ENCODE measurements around the gene CAMK2A.

The CAMK2A gene

GRCh38 chr5:150289551-150290390 is at the start of gene CAMK2A:
CAMK2A (minus strand) TSS chr5:150289773; CDS start chr5:150289625, 148 bp downstream.
- DNase-seq = peak; percentile 73

- DNase-seq = peak; percentile 68
Observed at GRCh38 chr5:150339165-150339564, 49.6 kb upstream of the CAMK2A start.

- DNase-seq = no peak
Observed at GRCh38 chr5:150338546-150338945, 49.0 kb upstream of the CAMK2A start.

- no peak for DNase-seq
Observed at GRCh38 chr5:150335778-150336177, 46.2 kb upstream of the CAMK2A start.

GRCh38 chr5:150333400-150333799 is 43.8 kb upstream of the CAMK2A start:
- no peak for DNase-seq

GRCh38 chr5:150329881-150330876 is 40.6 kb upstream of the CAMK2A start:
- DNase-seq = no peak

GRCh38 chr5:150329038-150329437 is 39.5 kb upstream of the CAMK2A start:
- no peak for DNase-seq

DNA sequence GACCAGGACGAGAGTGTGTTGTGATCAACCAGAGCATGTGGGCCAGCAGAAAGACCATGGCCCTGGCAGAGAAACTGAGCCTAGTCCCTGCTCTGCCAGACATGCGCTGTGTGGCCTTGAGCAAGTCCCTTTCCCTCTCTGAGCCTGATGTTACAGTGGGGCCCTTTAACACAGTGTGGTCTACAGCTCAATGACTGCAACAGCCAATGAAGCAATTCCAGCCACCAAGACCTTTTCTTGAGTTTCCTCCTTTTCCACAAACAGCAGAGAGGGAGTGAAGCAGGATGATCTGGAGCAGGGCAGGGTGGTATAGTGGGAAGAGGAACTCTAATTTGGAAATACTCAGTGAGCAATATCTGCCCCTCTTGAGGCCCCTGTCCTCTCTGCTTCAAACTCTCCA is 38.9 kb upstream of the CAMK2A start:
- no peak for DNase-seq

GRCh38 chr5:150327139-150327538 is 37.6 kb upstream of the CAMK2A start:
- no peak for DNase-seq

GRCh38 chr5:150326707-150327106 is 37.1 kb upstream of the CAMK2A start:
- no peak for DNase-seq

- no peak for DNase-seq
Observed at GRCh38 chr5:150325426-150325825, 35.9 kb upstream of the CAMK2A start.

DNA sequence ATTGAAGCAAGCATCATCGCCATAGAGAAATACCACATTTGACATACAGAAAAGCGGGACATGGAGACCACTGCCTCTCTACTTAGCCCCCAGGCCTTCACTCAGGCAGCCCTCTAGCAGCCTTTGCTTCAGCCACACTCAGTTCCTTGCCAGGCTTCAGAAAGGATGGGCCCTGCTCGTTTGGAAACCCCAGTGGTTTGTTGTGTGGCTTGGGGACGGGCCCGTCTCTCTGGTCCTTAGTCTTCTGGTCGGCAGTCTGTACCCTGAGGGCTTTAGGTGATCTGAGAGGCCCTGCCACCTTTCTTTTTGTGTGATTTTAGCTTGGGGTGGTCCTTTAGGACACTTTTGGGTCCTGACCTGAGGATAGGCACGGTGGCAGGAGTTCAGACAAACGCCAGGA is 34.2 kb upstream of the CAMK2A start:
- DNase-seq = no peak

- no peak for DNase-seq
Observed at GRCh38 chr5:150323092-150323491, 33.5 kb upstream of the CAMK2A start.

DNA sequence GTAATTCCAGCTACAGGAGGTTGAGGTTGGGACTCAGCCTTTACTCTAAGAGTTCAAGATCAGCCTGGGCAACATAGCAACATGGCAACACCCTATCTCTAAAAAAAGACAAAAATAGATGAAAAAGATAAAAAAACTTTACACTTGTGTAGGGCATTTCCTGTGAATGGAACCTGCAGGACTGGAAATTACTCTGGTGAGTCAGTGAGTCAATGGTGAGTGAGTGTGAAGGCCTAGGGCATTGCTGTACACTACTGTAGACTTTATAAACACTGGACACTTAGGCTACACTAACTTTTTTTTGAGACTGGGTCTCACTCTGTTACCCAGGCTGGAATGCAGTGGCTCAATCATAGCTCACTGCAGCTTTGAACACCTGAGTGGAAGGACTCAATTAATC is 32.6 kb upstream of the CAMK2A start:
- no peak for DNase-seq

DNA sequence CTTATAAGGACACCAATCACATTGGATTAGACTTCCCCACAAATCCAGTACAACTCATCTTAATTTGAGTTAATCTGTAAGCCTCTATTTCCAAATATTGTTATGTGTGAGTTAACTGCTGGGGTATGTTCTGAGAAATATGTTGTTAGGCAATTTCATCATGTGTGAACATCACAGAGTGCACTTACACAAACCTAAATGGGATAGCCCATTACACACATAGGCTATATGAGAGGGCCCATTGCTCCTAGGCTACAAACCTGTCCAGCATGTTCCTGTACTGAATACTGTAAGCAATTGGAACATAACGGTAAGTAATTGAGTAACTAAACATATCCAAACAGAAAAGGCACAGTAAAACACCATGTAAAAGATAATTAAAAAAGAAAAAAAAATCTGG is 32.2 kb upstream of the CAMK2A start:
- no peak for DNase-seq

- DNase-seq = no peak
Observed at GRCh38 chr5:150321211-150321610, 31.6 kb upstream of the CAMK2A start.

DNA sequence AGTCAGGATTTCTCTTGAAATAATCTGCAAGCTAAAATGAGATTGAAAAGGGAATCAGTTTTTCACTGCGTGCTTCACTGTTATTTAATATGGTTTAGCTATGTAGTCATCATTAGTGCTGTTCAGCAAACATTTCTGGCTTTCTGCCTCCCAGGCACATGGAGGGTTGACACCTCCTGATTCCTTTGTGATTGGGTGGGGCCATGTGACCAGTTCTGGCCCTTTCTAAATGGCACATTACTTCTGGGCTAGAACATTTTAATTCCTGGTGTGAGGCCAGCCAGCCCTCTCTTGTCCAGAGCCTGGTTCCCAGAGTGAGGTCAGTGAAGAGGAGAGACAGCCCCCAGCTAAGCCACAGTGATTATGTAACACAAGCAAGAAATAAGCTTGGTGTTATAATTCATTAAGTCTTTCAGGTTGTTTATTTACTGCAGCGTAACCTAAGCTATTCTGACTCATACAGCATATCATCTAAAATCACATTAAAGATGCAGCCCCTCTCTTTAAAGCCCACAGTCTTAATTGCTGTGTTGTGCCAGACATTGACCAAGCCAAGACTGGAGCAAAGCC is 30.6 kb upstream of the CAMK2A start:
- DNase-seq = no peak

- DNase-seq = no peak
Observed at GRCh38 chr5:150319484-150319790, 29.9 kb upstream of the CAMK2A start.

GRCh38 chr5:150318613-150319483 is 29.3 kb upstream of the CAMK2A start:
- DNase-seq = no peak

- no peak for DNase-seq
Observed at GRCh38 chr5:150317048-150318003, 27.8 kb upstream of the CAMK2A start.

DNA sequence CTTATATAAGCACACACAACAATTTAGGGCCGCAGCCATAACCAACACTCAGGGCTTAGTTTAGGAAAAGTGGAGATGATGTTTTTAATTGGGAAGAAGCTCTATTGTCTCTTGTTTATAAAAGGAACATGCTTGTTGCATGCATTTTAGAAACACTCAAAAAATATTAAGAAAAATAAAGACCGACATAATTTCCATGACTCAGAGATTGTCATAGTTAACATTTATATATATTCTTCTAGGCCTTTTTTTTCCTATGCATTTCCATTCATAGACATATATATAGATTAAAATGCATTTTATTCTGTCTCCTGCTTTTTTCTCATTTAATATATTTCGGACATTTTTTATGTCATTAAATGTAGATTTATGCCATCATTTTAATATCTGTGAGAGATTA is 26.7 kb upstream of the CAMK2A start:
- DNase-seq = no peak

Data from NCI-H146 (cell line).